Stimulated activated CD8-positive, alpha-beta memory T cell treated with anti-CD3 and anti-CD28 coated beads, Interleukin-15, amount 100 ng/mL, for 4 hours (primary cell): Measurements from ENCODE around the gene HOXC4.

Source experiments
- DNase-seq, 2 donors: peaks; one replicate each; pipeline ENCODE4 v3.0.0-alpha.2; 2020; ENCODE audit warnings: low read depth in 2 of 2

HOXC4 gene

GRCh38 chr12:54053751-54054741 lies at the start of gene HOXC4:
Gene HOXC4, plus strand, starts transcription at chr12:54053835. Its CDS starts 88 bp downstream, at chr12:54053923.
- no peak for DNase-seq

- no peak for DNase-seq
These were observed 49.4 kb upstream of the HOXC4 start for GRCh38 chr12:54004063-54004840.

GRCh38 chr12:54004841-54005530 lies 48.6 kb upstream of the HOXC4 start:
- no peak for DNase-seq

GRCh38 chr12:54005531-54005852 lies 48.1 kb upstream of the HOXC4 start:
- no peak for DNase-seq

GRCh38 chr12:54005853-54006558 lies 47.6 kb upstream of the HOXC4 start:
- DNase-seq: peak; percentile 52 to 55

- DNase-seq: no peak
These were observed 46.9 kb upstream of the HOXC4 start for GRCh38 chr12:54006559-54007220.

- no peak for DNase-seq
These were observed 45.9 kb upstream of the HOXC4 start for GRCh38 chr12:54007538-54008259.

GRCh38 chr12:54008260-54008552 lies 45.4 kb upstream of the HOXC4 start:
- DNase-seq: no peak

GRCh38 chr12:54009171-54010052 lies 44.2 kb upstream of the HOXC4 start:
- DNase-seq: no peak

- DNase-seq: no peak
These were observed 43.3 kb upstream of the HOXC4 start for GRCh38 chr12:54010053-54010971.

GRCh38 chr12:54010972-54011664 lies 42.5 kb upstream of the HOXC4 start:
- no peak for DNase-seq

- no peak for DNase-seq
These were observed 41.7 kb upstream of the HOXC4 start for GRCh38 chr12:54011665-54012532.

GRCh38 chr12:54012631-54013409 lies 40.8 kb upstream of the HOXC4 start:
- no peak for DNase-seq

GRCh38 chr12:54014377-54015017 lies 39.1 kb upstream of the HOXC4 start:
- no peak for DNase-seq
